ENCODE measurements around the gene SCGB1C2.

SCGB1C2 gene

GRCh38 chr17:145671-146541 is 8.5 kb downstream of the SCGB1C2 start:
- no peak for TF ChIP-seq CTCF (IDR thresholded peaks at IDR 0.05)

GRCh38 chr17:146546-146945 is 9.2 kb downstream of the SCGB1C2 start:
- TF ChIP-seq CTCF (IDR thresholded peaks at IDR 0.05) = no peak

GRCh38 chr17:146983-147761 is 9.8 kb downstream of the SCGB1C2 start:
- TF ChIP-seq CTCF (IDR thresholded peaks at IDR 0.05) = no peak

- no peak for TF ChIP-seq CTCF (IDR thresholded peaks at IDR 0.05)
These were observed 10.7 kb downstream of the SCGB1C2 start for GRCh38 chr17:147796-148740.

- TF ChIP-seq CTCF (IDR thresholded peaks at IDR 0.05) = no peak
These were observed 11.4 kb downstream of the SCGB1C2 start for GRCh38 chr17:148757-149156.

GRCh38 chr17:149231-149630 is 11.9 kb downstream of the SCGB1C2 start:
- no peak for TF ChIP-seq CTCF (IDR thresholded peaks at IDR 0.05)
